Measurements from ENCODE around the gene SSTR3.
"Not testable (repeated sequence)": the region's sequence is repeated elsewhere in the genome, so short reads cannot be mapped to it uniquely, and the experiment has no call there.

Gene SSTR3

GRCh38 chr22:37182101-37182948, 30.0 kb downstream of the SSTR3 start:
- DNase-seq (ENCODE audit: low read depth, low spot score): no peak

- DNase-seq (ENCODE audit: low read depth, low spot score): no peak
These were observed 30.6 kb downstream of the SSTR3 start for GRCh38 chr22:37181681-37182080.

GRCh38 chr22:37180531-37181231, 31.6 kb downstream of the SSTR3 start:
- no peak for DNase-seq (ENCODE audit: low read depth, low spot score)

GRCh38 chr22:37179622-37180420, 32.5 kb downstream of the SSTR3 start:
- no peak for DNase-seq (ENCODE audit: low read depth, low spot score)

GRCh38 chr22:37179126-37179470, 33.2 kb downstream of the SSTR3 start:
- DNase-seq (ENCODE audit: low read depth, low spot score): no peak

- no peak for DNase-seq (ENCODE audit: low read depth, low spot score)
These were observed 33.7 kb downstream of the SSTR3 start for GRCh38 chr22:37178350-37179125.

- DNase-seq (ENCODE audit: low read depth, low spot score): no peak
These were observed 34.5 kb downstream of the SSTR3 start for GRCh38 chr22:37177755-37178154.

GRCh38 chr22:37177221-37177620, 35.1 kb downstream of the SSTR3 start:
- no peak for DNase-seq (ENCODE audit: low read depth, low spot score)

- DNase-seq (ENCODE audit: low read depth, low spot score): no peak
These were observed 35.7 kb downstream of the SSTR3 start for GRCh38 chr22:37176464-37177061.

- no peak for DNase-seq (ENCODE audit: low read depth, low spot score)
These were observed 36.6 kb downstream of the SSTR3 start for GRCh38 chr22:37175414-37176281.

GRCh38 chr22:37174964-37175363, 37.3 kb downstream of the SSTR3 start:
- no peak for DNase-seq (ENCODE audit: low read depth, low spot score)

GRCh38 chr22:37173709-37174108, 38.6 kb downstream of the SSTR3 start:
- no peak for DNase-seq (ENCODE audit: low read depth, low spot score)

GRCh38 chr22:37172266-37173245, 39.7 kb downstream of the SSTR3 start:
- DNase-seq (ENCODE audit: low read depth, low spot score): no peak

GRCh38 chr22:37171662-37172061, 40.6 kb downstream of the SSTR3 start:
- DNase-seq (ENCODE audit: low read depth, low spot score): no peak

GRCh38 chr22:37170689-37171405, 41.4 kb downstream of the SSTR3 start:
- DNase-seq (ENCODE audit: low read depth, low spot score): not testable (repeated sequence)

GRCh38 chr22:37169947-37170688, 42.2 kb downstream of the SSTR3 start:
- DNase-seq (ENCODE audit: low read depth, low spot score): no peak

GRCh38 chr22:37169406-37169805, 42.9 kb downstream of the SSTR3 start:
- DNase-seq (ENCODE audit: low read depth, low spot score): no peak

All from brain pericyte (primary cell).